ENCODE measurements around the gene NTMT1. TPM values are rescaled to one million over a fixed set of nuclear protein-coding genes. Genes with fewer than 3 reads are reported as not detected.

NTMT1 gene
- total and polyA plus RNA-seq, 10 of the 15 experiments (the other 5 are each of a cell fraction or from before 2014, with no cell fraction given), result 12.8 to 85.4 (median 39.3) TPM

DNA sequence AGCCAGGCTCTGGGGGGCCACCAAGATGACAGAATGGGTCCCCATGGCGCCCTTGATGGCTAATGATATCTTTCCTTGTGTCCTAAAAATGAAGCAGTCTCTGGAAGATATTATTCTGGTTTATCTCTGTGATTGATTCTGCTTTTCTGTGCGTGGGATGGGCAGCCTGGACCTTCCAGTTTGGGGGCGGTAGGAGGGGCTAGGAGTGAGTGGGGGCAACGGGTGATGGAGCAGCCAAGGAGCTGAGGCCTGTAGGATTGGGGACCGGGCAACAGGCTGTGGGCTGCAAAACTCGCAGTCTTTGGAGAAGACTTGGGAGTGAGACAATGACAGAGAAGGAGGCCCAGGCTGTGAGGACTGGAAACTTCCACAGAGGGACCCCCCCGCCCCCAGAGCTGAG, 48.3 kb downstream of the NTMT1 start:
- Histone ChIP-seq H2AFZ (ENCODE audit: control insufficient read depth, low read depth, low read length) (no peak overlapping the region), H3K79me2 (ENCODE audit: control insufficient read depth, insufficient read depth, low read length) (no peaks in the 10 kb centered on the region), H3K4me3 (no peak overlapping the region), H4K20me1 (ENCODE audit: control insufficient read depth, insufficient read depth) (no peaks in the 10 kb centered on the region), H3K27ac (ENCODE audit: control insufficient read depth, insufficient read depth) (no peak overlapping the region), H3K4me2 (ENCODE audit: control insufficient read depth, insufficient read depth) (no peak overlapping the region), H3K36me3 (ENCODE audit: control insufficient read depth in 2 of 2, insufficient read depth in 2 of 2, low read length in 1 of 2) (no peaks in the 10 kb centered on the region), H3K9ac (ENCODE audit: control insufficient read depth, insufficient read depth, low read length) (no peak overlapping the region), H3K4me1 (ENCODE audit: control insufficient read depth, insufficient read depth, low read length) (no peaks in the 10 kb centered on the region), H3K27me3 (replicated peaks in 1 of 2; ENCODE audit: control insufficient read depth in 2 of 2, insufficient read depth in 2 of 2, low read length in 1 of 2) (peaks cover 0 to 2% of the 10 kb centered on the region in 2 experiments; a peak in 2 of 4 replicates), H3K9me3 (replicated peaks; ENCODE audit: control insufficient read depth, insufficient read depth, low read length) (no peaks in the 10 kb centered on the region)
- POLR2A ChIA-PET, result interaction anchor here (0.6 kb wide), 1 partner anchor 18 kb away, joined by 5 read pairs; no protein-coding TSS in a partner anchor
- SMC1A ChIA-PET (ENCODE audit: uncharacterized antibody, unreplicated experiment), result no interaction called here
- DNase-seq (ENCODE audit: low read depth, low spot score) (no peak), FAIRE-seq (no peak), ATAC-seq (no peak)
- RAD21 ChIA-PET (ENCODE audit: unreplicated experiment), result no interaction called here
- intact Hi-C loops (cut with micrococcal nuclease; ENCODE audit: unreplicated experiment), result no loop called here
- in situ Hi-C loops (cut with MboI), result no loop called here
- CTCF ChIA-PET, result no interaction called here
- no TSS peak for BruUV-seq (replicated peaks)
- WGBS (ENCODE audit: insufficient coverage, insufficient replicate concordance, low lambda C conversion rate, missing lambda C conversion rate), result 5% methylated on average over 7 of the region's 7 CpGs
- TF ChIP-seq SMARCA5 (IDR thresholded peaks at IDR 0.05), result no peak
- TF ChIP-seq E4F1 (IDR thresholded peaks at IDR 0.05; ENCODE audit: borderline replicate concordance, partially characterized antibody), result no peak
- no peak for TF ChIP-seq CHD2 (IDR thresholded peaks at IDR 0.05; ENCODE audit: borderline replicate concordance, low read depth, low read length)
- no peak for TF ChIP-seq NKRF (conservative IDR thresholded peaks at IDR 0.05)
- TF ChIP-seq HCFC1 (IDR thresholded peaks at IDR 0.05; ENCODE audit: low read length), result no peak
- TF ChIP-seq GABPA (IDR thresholded peaks at IDR 0.05; ENCODE audit: low read depth), result no peak
- TF ChIP-seq, protein P1, sequence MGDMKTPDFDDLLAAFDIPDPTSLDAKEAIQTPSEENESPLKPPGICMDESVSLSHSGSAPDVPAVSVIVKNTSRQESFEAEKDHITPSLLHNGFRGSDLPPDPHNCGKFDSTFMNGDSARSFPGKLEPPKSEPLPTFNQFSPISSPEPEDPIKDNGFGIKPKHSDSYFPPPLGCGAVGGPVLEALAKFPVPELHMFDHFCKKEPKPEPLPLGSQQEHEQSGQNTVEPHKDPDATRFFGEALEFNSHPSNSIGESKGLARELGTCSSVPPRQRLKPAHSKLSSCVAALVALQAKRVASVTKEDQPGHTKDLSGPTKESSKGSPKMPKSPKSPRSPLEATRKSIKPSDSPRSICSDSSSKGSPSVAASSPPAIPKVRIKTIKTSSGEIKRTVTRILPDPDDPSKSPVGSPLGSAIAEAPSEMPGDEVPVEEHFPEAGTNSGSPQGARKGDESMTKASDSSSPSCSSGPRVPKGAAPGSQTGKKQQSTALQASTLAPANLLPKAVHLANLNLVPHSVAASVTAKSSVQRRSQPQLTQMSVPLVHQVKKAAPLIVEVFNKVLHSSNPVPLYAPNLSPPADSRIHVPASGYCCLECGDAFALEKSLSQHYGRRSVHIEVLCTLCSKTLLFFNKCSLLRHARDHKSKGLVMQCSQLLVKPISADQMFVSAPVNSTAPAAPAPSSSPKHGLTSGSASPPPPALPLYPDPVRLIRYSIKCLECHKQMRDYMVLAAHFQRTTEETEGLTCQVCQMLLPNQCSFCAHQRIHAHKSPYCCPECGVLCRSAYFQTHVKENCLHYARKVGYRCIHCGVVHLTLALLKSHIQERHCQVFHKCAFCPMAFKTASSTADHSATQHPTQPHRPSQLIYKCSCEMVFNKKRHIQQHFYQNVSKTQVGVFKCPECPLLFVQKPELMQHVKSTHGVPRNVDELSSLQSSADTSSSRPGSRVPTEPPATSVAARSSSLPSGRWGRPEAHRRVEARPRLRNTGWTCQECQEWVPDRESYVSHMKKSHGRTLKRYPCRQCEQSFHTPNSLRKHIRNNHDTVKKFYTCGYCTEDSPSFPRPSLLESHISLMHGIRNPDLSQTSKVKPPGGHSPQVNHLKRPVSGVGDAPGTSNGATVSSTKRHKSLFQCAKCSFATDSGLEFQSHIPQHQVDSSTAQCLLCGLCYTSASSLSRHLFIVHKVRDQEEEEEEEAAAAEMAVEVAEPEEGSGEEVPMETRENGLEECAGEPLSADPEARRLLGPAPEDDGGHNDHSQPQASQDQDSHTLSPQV (IDR thresholded peaks at IDR 0.05), result no peak
- no peak for TF ChIP-seq FOXK2 (IDR thresholded peaks at IDR 0.05)
- TF ChIP-seq NFIC (IDR thresholded peaks at IDR 0.05; ENCODE audit: low read depth, low read length), result no peak
- TF ChIP-seq RUNX3 (IDR thresholded peaks at IDR 0.05; ENCODE audit: low read length), result no peak
- TF ChIP-seq, protein P2, sequence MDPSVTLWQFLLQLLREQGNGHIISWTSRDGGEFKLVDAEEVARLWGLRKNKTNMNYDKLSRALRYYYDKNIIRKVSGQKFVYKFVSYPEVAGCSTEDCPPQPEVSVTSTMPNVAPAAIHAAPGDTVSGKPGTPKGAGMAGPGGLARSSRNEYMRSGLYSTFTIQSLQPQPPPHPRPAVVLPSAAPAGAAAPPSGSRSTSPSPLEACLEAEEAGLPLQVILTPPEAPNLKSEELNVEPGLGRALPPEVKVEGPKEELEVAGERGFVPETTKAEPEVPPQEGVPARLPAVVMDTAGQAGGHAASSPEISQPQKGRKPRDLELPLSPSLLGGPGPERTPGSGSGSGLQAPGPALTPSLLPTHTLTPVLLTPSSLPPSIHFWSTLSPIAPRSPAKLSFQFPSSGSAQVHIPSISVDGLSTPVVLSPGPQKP (IDR thresholded peaks at IDR 0.05; ENCODE audit: low read depth, low read length), result no peak
- TF ChIP-seq IKZF2 (IDR thresholded peaks at IDR 0.05), result no peak
- no peak for TF ChIP-seq HDAC6 (IDR thresholded peaks at IDR 0.05; ENCODE audit: unreplicated experiment)
- no peak for TF ChIP-seq BRCA1 (IDR thresholded peaks at IDR 0.05; ENCODE audit: low read depth, low read length)
- TF ChIP-seq JUNB (IDR thresholded peaks at IDR 0.05), result no peak
- no peak for TF ChIP-seq SP1 (IDR thresholded peaks at IDR 0.05; ENCODE audit: low read depth, low read length)
- no peak for TF ChIP-seq TCF12 (IDR thresholded peaks at IDR 0.05; ENCODE audit: low read depth, low read length)

Measured in GM12878 (cell line).